ENCODE data around the gene SLC7A5. TPM values are rescaled to one million over a fixed set of nuclear protein-coding genes. Genes with fewer than 3 reads are reported as not detected.
A peak's percentile ranks its signal among the peaks of the same experiment; 100 is the strongest.

SLC7A5 gene
- total and polyA plus RNA-seq, 2 of the 13 experiments (the other 11 are each of a cell fraction or from before 2014, with no cell fraction given): 79.6 to 155 TPM

- TF ChIP-seq HNF4G (IDR thresholded peaks at IDR 0.05; ENCODE audit: borderline replicate concordance, low read depth, low read length): no peak
- TF ChIP-seq HNF4G (CRISPR knock-in tag; IDR thresholded peaks at IDR 0.05; ENCODE audit: borderline replicate concordance, low read depth): no peak
- TF ChIP-seq SNAI1 (CRISPR knock-in tag; IDR thresholded peaks at IDR 0.05; ENCODE audit: borderline replicate concordance): no peak
- TF ChIP-seq TBX3 (IDR thresholded peaks at IDR 0.05; ENCODE audit: borderline replicate concordance): no peak
- TF ChIP-seq SMYD3 (CRISPR knock-in tag; IDR thresholded peaks at IDR 0.05): no peak
- no peak for TF ChIP-seq ZNF460 (CRISPR knock-in tag; IDR thresholded peaks at IDR 0.05; ENCODE audit: borderline replicate concordance)
- peak; percentile 67 for TF ChIP-seq HNRNPH1 (optimal IDR thresholded peaks at IDR 0.05; ENCODE audit: low read depth, low read length)
- no peak for TF ChIP-seq AKNA (CRISPR knock-in tag; IDR thresholded peaks at IDR 0.05; ENCODE audit: borderline replicate concordance)
- TF ChIP-seq ZMYM2 (CRISPR knock-in tag; IDR thresholded peaks at IDR 0.05): no peak
- no peak for TF ChIP-seq ZNF496 (CRISPR knock-in tag; IDR thresholded peaks at IDR 0.05; ENCODE audit: insufficient replicate concordance)
- no peak for TF ChIP-seq ZNF879 (CRISPR knock-in tag; IDR thresholded peaks at IDR 0.05)
- no peak for TF ChIP-seq HMGA1 (CRISPR knock-in tag; conservative IDR thresholded peaks at IDR 0.05)
- TF ChIP-seq AGO2 (optimal IDR thresholded peaks at IDR 0.05; ENCODE audit: low read depth, low read length): peak; percentile 69
- TF ChIP-seq NFYB (CRISPR knock-in tag; IDR thresholded peaks at IDR 0.05): no peak
- TF ChIP-seq FIP1L1 (IDR thresholded peaks at IDR 0.05; ENCODE audit: borderline replicate concordance, insufficient read depth, low read depth, low read length): no peak
- 0 out of 2 replicates have a peak, but pooled peaks have one; percentile 1 for TF ChIP-seq ZNF280B (CRISPR knock-in tag; IDR thresholded peaks at IDR 0.05; ENCODE audit: borderline replicate concordance)
- TF ChIP-seq ZSCAN21 (CRISPR knock-in tag; IDR thresholded peaks at IDR 0.05; ENCODE audit: borderline replicate concordance): 0 out of 2 replicates have a peak, but pooled peaks have one; percentile 43
- no peak for TF ChIP-seq HNRNPUL1 (IDR thresholded peaks at IDR 0.05; ENCODE audit: low read depth, low read length)
- TF ChIP-seq PLSCR1 (CRISPR knock-in tag; IDR thresholded peaks at IDR 0.05; ENCODE audit: borderline replicate concordance): no peak
- TF ChIP-seq ZNF451 (CRISPR knock-in tag; IDR thresholded peaks at IDR 0.05): 0 out of 2 replicates have a peak, but pooled peaks have one; percentile 53
- TF ChIP-seq JUND (CRISPR knock-in tag; IDR thresholded peaks at IDR 0.05): no peak
- TF ChIP-seq JUN (CRISPR knock-in tag; IDR thresholded peaks at IDR 0.05): no peak
These were observed 22.4 kb downstream of the SLC7A5 start (continued) for GRCh38 chr16:87846705-87847466.
